Epidermal melanocyte (primary cell): Measurements from ENCODE around the gene BRD7.

Experiments
- DNase-seq: peaks from one replicate; pipeline ENCODE4 v3.0.0; 2011; ENCODE audit warnings: low spot score; ENCODE audit not compliant: insufficient read length

The BRD7 gene

GRCh38 chr16:50274326-50275097 is 94.3 kb downstream of the BRD7 start:
- DNase-seq: no peak

GRCh38 chr16:50273888-50274325 is 94.9 kb downstream of the BRD7 start:
- no peak for DNase-seq

GRCh38 chr16:50273382-50273690 is 95.5 kb downstream of the BRD7 start:
- no peak for DNase-seq

- no peak for DNase-seq
Observed at GRCh38 chr16:50272687-50273381, 96.0 kb downstream of the BRD7 start.

- DNase-seq: no peak
Observed at GRCh38 chr16:50272111-50272571, 96.6 kb downstream of the BRD7 start.

GRCh38 chr16:50271148-50272041 is 97.4 kb downstream of the BRD7 start:
- no peak for DNase-seq

- no peak for DNase-seq
Observed at GRCh38 chr16:50270510-50271147, 98.2 kb downstream of the BRD7 start.

GRCh38 chr16:50269769-50270509 is 98.8 kb downstream of the BRD7 start:
- DNase-seq: no peak

GRCh38 chr16:50269061-50269705 is 99.6 kb downstream of the BRD7 start:
- no peak for DNase-seq

GRCh38 chr16:50268352-50268751 is 100.4 kb downstream of the BRD7 start:
- no peak for DNase-seq

- no peak for DNase-seq
Observed at GRCh38 chr16:50267651-50268050, 101.1 kb downstream of the BRD7 start.

- no peak for DNase-seq
Observed at GRCh38 chr16:50267151-50267631, 101.6 kb downstream of the BRD7 start.

- DNase-seq: no peak
Observed at GRCh38 chr16:50266337-50267091, 102.3 kb downstream of the BRD7 start, which contains the start of gene ADCY7. Gene ADCY7 (plus strand): TSS chr16:50266551. CDS start chr16:50288180, 21,629 bp downstream.
